ENCODE results near the gene FNDC5.

FNDC5 gene

GRCh38 chr1:32876341-32877210, 5.9 kb upstream of the FNDC5 start:
- ATAC-seq, result peak; percentile 83
- TF ChIP-seq TCF4 (CRISPR knock-in tag; IDR thresholded peaks at IDR 0.05; ENCODE audit: borderline replicate concordance), result no peak
- no peak for TF ChIP-seq PATZ1 (CRISPR knock-in tag; IDR thresholded peaks at IDR 0.05; ENCODE audit: borderline replicate concordance)
- no peak for TF ChIP-seq GLIS3 (CRISPR knock-in tag; IDR thresholded peaks at IDR 0.05)
- no peak for TF ChIP-seq CREB5 (CRISPR knock-in tag; IDR thresholded peaks at IDR 0.05; ENCODE audit: low read depth)
- no peak for TF ChIP-seq CSDC2 (CRISPR knock-in tag; IDR thresholded peaks at IDR 0.05)
- no peak for TF ChIP-seq ZFP3 (CRISPR knock-in tag; IDR thresholded peaks at IDR 0.05)
- no peak for TF ChIP-seq SNAI2 (CRISPR knock-in tag; IDR thresholded peaks at IDR 0.05)
- TF ChIP-seq ZFP30 (CRISPR knock-in tag; IDR thresholded peaks at IDR 0.05), result no peak
- TF ChIP-seq CSRNP3 (CRISPR knock-in tag; IDR thresholded peaks at IDR 0.05), result no peak
- TF ChIP-seq TSHZ2 (CRISPR knock-in tag; IDR thresholded peaks at IDR 0.05), result no peak
- no peak for TF ChIP-seq PPARA (CRISPR knock-in tag; IDR thresholded peaks at IDR 0.05; ENCODE audit: borderline replicate concordance)
- TF ChIP-seq POU6F1 (CRISPR knock-in tag; IDR thresholded peaks at IDR 0.05; ENCODE audit: borderline replicate concordance, low read depth), result no peak
- TF ChIP-seq ISL1 (CRISPR knock-in tag; IDR thresholded peaks at IDR 0.05), result no peak
- no peak for TF ChIP-seq BACH2 (CRISPR knock-in tag; IDR thresholded peaks at IDR 0.05; ENCODE audit: borderline replicate concordance)

GRCh38 chr1:32874860-32875752, 4.4 kb upstream of the FNDC5 start:
- no peak for TF ChIP-seq TOX (CRISPR knock-in tag; IDR thresholded peaks at IDR 0.05; ENCODE audit: borderline replicate concordance)
- TF ChIP-seq ZFP3 (CRISPR knock-in tag; IDR thresholded peaks at IDR 0.05), result no peak
- TF ChIP-seq ZNF70 (CRISPR knock-in tag; IDR thresholded peaks at IDR 0.05), result no peak
- TF ChIP-seq RARB (CRISPR knock-in tag; IDR thresholded peaks at IDR 0.05), result no peak
- TF ChIP-seq CREB5 (CRISPR knock-in tag; IDR thresholded peaks at IDR 0.05; ENCODE audit: low read depth), result no peak
- TF ChIP-seq ESRRG (CRISPR knock-in tag; IDR thresholded peaks at IDR 0.05), result no peak
- no peak for TF ChIP-seq PATZ1 (CRISPR knock-in tag; IDR thresholded peaks at IDR 0.05; ENCODE audit: borderline replicate concordance)
- no peak for TF ChIP-seq SNAI2 (CRISPR knock-in tag; IDR thresholded peaks at IDR 0.05)
- no peak for TF ChIP-seq CSRNP3 (CRISPR knock-in tag; IDR thresholded peaks at IDR 0.05)
- no peak for TF ChIP-seq CSDC2 (CRISPR knock-in tag; IDR thresholded peaks at IDR 0.05)
- no peak for TF ChIP-seq TCF4 (CRISPR knock-in tag; IDR thresholded peaks at IDR 0.05; ENCODE audit: borderline replicate concordance)
- TF ChIP-seq ISL1 (CRISPR knock-in tag; IDR thresholded peaks at IDR 0.05), result no peak
- TF ChIP-seq ZFP30 (CRISPR knock-in tag; IDR thresholded peaks at IDR 0.05), result no peak
- TF ChIP-seq PPARA (CRISPR knock-in tag; IDR thresholded peaks at IDR 0.05; ENCODE audit: borderline replicate concordance), result no peak
- TF ChIP-seq OSR1 (CRISPR knock-in tag; IDR thresholded peaks at IDR 0.05), result no peak
- ATAC-seq, result no peak
